Fibroblast of villous mesenchyme (primary cell): Measurements from ENCODE around the gene SLC25A34. TPM values are rescaled to one million over a fixed set of nuclear protein-coding genes. Genes with fewer than 3 reads are reported as not detected.

Experiments used
- DNase-seq: peaks from one replicate; pipeline ENCODE4 v3.0.0-alpha.2; 2010; ENCODE audit warnings: low read depth
- H3K4me3 ChIP-seq: 2 replicates; pipeline ENCODE4 v1.5.1; 2011; ENCODE audit warnings: low read depth, mild to moderate bottlenecking, low read length
- CTCF ChIP-seq: IDR thresholded peaks from 2 replicates; pipeline ENCODE4 v1.5.1; 2012; ENCODE audit warnings: low read depth, mild to moderate bottlenecking, low read length; ENCODE audit not compliant: insufficient read depth
- total RNA-seq: library from RNA; depleted of rRNA; stranded (reverse); fragments of >200 nt; gene quantifications from 2 replicates; pipeline ENCODE4 v1.2.3, GENCODE V29; 2012

SLC25A34 gene
- total RNA-seq, 1 donor = 0.43 TPM

GRCh38 chr1:15704526-15705183 lies 31.4 kb upstream of the SLC25A34 start:
- no peak for TF ChIP-seq CTCF
- H3K4me3 ChIP-seq = no peak overlapping the region
- no peak for DNase-seq

DNA sequence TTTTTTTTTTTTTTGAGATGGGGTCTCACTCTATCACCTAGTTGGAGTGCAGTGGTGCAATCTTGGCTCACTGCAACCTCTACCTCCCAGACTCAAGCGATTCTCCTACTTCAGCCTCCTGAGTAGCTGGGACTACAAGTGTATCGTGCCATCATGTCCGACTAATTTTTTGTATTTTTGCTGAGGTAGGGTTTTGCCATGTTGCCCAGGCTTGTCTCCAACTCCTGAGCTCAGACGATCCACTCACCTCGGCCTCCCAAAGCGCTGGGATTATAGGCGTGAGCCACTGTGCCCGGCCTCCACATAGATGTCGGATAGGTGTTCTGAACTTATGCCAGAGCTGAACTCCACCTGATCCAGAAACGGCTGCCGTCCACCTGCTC lies 30.9 kb upstream of the SLC25A34 start:
- no peak for DNase-seq
- TF ChIP-seq CTCF = no peak
- no peak overlapping the region for H3K4me3 ChIP-seq

- TF ChIP-seq CTCF = no peak
- H3K4me3 ChIP-seq = no peak overlapping the region
- no peak for DNase-seq
These were observed 29.3 kb upstream of the SLC25A34 start for GRCh38 chr1:15706751-15707150.

- no peak for DNase-seq
- H3K4me3 ChIP-seq = no peak overlapping the region
- TF ChIP-seq CTCF = no peak
These were observed 28.7 kb upstream of the SLC25A34 start for GRCh38 chr1:15707239-15707925.

DNA sequence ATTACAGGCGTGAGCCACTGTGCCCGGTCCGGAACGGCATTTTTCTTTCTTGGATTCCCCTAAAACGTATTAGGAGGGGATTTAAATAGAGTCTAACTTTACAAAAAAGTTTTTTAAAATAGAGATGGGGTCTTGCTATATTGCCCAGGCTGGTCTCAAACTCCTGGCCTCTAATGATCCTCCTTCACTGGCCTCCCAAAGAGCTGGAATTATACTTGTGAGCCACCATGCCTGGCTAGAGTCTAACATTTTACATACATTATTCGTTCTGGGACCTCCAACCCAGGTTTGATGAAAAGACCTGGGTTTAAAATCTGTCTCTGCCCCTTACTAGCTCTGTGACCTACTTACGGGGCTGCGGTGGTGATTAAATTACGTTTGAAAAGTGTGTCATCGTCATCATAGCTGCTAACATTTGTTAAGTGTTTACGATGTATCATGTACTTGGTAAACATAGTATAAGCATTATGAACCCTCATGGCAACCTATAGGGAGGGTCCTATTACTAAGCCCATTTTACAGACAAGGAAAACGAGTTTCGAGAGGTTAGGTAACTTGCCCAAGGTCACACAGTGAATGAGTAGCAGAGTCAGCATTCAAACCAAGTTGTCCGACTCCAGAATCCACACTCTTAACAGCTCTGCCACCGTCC lies 27.4 kb upstream of the SLC25A34 start:
- no peak for DNase-seq
- no peak for TF ChIP-seq CTCF
- no peak overlapping the region for H3K4me3 ChIP-seq

GRCh38 chr1:15709226-15709625 lies 26.8 kb upstream of the SLC25A34 start:
- no peak overlapping the region for H3K4me3 ChIP-seq
- no peak for TF ChIP-seq CTCF
- no peak for DNase-seq
